ENCODE measurements around the gene TVP23A. TPM values are rescaled to one million over a fixed set of nuclear protein-coding genes. Genes with fewer than 3 reads are reported as not detected.
A peak's percentile ranks its signal among the peaks of the same experiment; 100 is the strongest.

The TVP23A gene
- polyA plus RNA-seq, 3 donors: 0.06 to 0.17 (median 0.08) TPM

DNA sequence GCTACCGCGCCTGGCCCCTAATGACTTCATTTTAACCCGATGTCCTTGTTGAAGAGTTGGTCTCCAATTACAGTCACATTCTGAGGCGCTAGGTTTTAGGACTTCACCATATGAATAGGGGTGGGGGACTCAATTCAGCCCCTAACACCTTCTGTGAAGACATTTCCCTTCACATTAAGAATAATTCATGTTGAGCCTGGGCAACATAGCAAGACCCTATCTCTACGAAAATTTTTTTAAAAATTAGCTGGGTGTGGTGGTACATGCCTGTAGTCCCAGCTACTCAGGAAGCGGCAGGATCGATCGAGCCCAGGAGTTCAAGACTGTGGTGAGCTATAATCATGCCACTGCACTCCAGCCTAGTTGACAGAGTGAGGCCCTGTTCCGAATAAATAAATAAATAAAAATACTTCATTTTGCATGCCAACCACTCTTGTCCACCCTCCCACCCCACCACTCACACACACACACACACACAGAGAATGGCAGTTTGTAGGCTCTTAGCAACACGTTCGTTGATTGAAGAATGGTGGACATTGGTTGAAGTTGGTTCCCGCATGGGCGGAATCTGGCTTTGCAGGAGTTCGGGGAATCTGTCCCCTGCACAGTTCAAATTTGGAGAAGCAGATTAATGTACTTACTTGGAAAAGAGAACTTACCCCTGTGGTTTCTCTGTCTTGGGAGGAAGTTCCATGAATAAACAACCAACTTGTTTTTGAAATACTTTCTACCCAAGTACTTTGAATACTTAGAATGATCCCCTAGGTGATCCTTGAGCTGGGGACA, 27.8 kb upstream of the TVP23A start:
- peak overlapping the region in 1 of 3 experiments; percentile 66 for H3K4me3 ChIP-seq (replicated peaks in 1 of 3; ENCODE audit: low read depth in 2 of 3, low read length in 3 of 3)
- H3K4me2 ChIP-seq (replicated peaks; ENCODE audit: extremely low read depth, low read length, poor library complexity, severe bottlenecking): peak overlapping the region; percentile 73
- peaks cover 85% of the 10 kb centered on the region for H3K4me1 Mint-ChIP-seq
- H3K9me3 ChIP-seq (replicated peaks in 1 of 2; ENCODE audit: control insufficient read depth in 1 of 2, insufficient read depth in 1 of 2, low read length in 2 of 2): no peaks in the 10 kb centered on the region
- H3K27me3 Mint-ChIP-seq (ENCODE audit: low read depth in 3 of 3): peaks cover 0 to 7% (median 1%) of the 10 kb centered on the region in 3 donors
- intact Hi-C loops (cut with micrococcal nuclease): loop anchor here in 1 of 2 donors (2.0 kb wide), 1 partner anchor 34 kb away; no protein-coding TSS in a partner anchor
- no peak overlapping the region for H2AFZ ChIP-seq (ENCODE audit: insufficient read depth, low read depth, low read length, poor library complexity, severe bottlenecking)
- no peaks in the 10 kb centered on the region for H3K79me2 ChIP-seq (ENCODE audit: insufficient read depth, low read length)
- H4K20me1 ChIP-seq (ENCODE audit: insufficient read depth, low read length): no peaks in the 10 kb centered on the region
- peak overlapping the region; percentile 72 to 86 for H3K27ac ChIP-seq (ENCODE audit: low read depth in 1 of 2, low read length in 2 of 2)
- H3K9ac ChIP-seq (ENCODE audit: insufficient read depth, low read length, poor library complexity, severe bottlenecking): peak overlapping the region; percentile 9
- no peaks in the 10 kb centered on the region for H3K36me3 Mint-ChIP-seq
- H3K36me3 ChIP-seq (replicated peaks in 1 of 2; ENCODE audit: control insufficient read depth in 1 of 2, insufficient read depth in 2 of 2, low read length in 2 of 2): no peaks in the 10 kb centered on the region
- peaks cover 77 to 84% of the 10 kb centered on the region in 2 donors for H3K4me1 ChIP-seq (ENCODE audit: control insufficient read depth in 1 of 2, insufficient read depth in 2 of 2, low read length in 2 of 2)
- peaks cover 0 to 1% (median 0%) of the 10 kb centered on the region in 7 donors for H3K9me3 Mint-ChIP-seq
- WGBS (ENCODE audit: insufficient coverage): 6% methylated on average over 3 of the region's 14 CpGs
- peak overlapping the region; percentile 82 to 96 (median 91) for H3K27ac Mint-ChIP-seq
- TF ChIP-seq, protein P1, sequence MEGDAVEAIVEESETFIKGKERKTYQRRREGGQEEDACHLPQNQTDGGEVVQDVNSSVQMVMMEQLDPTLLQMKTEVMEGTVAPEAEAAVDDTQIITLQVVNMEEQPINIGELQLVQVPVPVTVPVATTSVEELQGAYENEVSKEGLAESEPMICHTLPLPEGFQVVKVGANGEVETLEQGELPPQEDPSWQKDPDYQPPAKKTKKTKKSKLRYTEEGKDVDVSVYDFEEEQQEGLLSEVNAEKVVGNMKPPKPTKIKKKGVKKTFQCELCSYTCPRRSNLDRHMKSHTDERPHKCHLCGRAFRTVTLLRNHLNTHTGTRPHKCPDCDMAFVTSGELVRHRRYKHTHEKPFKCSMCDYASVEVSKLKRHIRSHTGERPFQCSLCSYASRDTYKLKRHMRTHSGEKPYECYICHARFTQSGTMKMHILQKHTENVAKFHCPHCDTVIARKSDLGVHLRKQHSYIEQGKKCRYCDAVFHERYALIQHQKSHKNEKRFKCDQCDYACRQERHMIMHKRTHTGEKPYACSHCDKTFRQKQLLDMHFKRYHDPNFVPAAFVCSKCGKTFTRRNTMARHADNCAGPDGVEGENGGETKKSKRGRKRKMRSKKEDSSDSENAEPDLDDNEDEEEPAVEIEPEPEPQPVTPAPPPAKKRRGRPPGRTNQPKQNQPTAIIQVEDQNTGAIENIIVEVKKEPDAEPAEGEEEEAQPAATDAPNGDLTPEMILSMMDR (IDR thresholded peaks at IDR 0.05): no peak
- peak overlapping the region; percentile 17 to 84 for H3K4me3 Mint-ChIP-seq
- H3K27me3 ChIP-seq (ENCODE audit: control insufficient read depth in 2 of 2, insufficient read depth in 2 of 2, low read length in 2 of 2): no peaks in the 10 kb centered on the region
- DNase-seq: peak; percentile 39 to 65 (median 58)

DNA sequence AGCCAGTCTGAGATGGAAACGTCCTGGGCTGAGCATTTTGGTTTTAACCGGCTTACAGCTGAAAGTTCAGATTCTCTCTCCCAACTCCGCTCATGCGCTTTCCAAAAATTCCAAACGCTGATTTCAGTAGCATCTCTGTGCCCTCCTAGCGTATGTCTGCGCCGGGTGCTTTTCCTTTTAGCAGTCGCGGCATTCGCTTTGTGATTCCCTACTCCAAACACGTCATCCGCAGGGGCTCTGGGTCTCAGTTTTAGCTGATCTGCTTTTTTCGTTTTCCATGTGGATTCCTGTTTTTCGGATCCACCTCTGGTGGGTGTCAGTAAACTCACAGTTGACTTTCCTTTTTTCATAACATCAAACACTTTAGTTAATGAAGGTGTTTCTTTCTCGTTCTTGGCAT, 22.1 kb upstream of the TVP23A start:
- peaks cover 29 to 35% of the 10 kb centered on the region in 2 donors for H3K4me1 ChIP-seq (ENCODE audit: control insufficient read depth in 1 of 2, insufficient read depth in 2 of 2, low read length in 2 of 2)
- no peak overlapping the region for H3K4me3 ChIP-seq (replicated peaks in 1 of 3; ENCODE audit: low read depth in 2 of 3, low read length in 3 of 3)
- Mint-ChIP-seq H3K36me3 (no peaks in the 10 kb centered on the region), H3K27ac (no peak overlapping the region), H3K9me3 (peaks cover 0 to 3% (median 0%) of the 10 kb centered on the region in 7 donors), H3K4me3 (no peak overlapping the region), H3K27me3 (ENCODE audit: low read depth in 3 of 3) (peaks cover 0 to 3% (median 0%) of the 10 kb centered on the region in 3 donors), H3K4me1 (peaks cover 36% of the 10 kb centered on the region)
- H3K9ac ChIP-seq (ENCODE audit: insufficient read depth, low read length, poor library complexity, severe bottlenecking): no peak overlapping the region
- no peaks in the 10 kb centered on the region for H3K36me3 ChIP-seq (replicated peaks in 1 of 2; ENCODE audit: control insufficient read depth in 1 of 2, insufficient read depth in 2 of 2, low read length in 2 of 2)
- no peaks in the 10 kb centered on the region for H3K9me3 ChIP-seq (replicated peaks in 1 of 2; ENCODE audit: control insufficient read depth in 1 of 2, insufficient read depth in 1 of 2, low read length in 2 of 2)
- no peaks in the 10 kb centered on the region for H3K79me2 ChIP-seq (ENCODE audit: insufficient read depth, low read length)
- H3K27me3 ChIP-seq (ENCODE audit: control insufficient read depth in 2 of 2, insufficient read depth in 2 of 2, low read length in 2 of 2): no peaks in the 10 kb centered on the region
- no peak overlapping the region for H2AFZ ChIP-seq (ENCODE audit: insufficient read depth, low read depth, low read length, poor library complexity, severe bottlenecking)
- H4K20me1 ChIP-seq (ENCODE audit: insufficient read depth, low read length): no peaks in the 10 kb centered on the region
- no peak overlapping the region for H3K4me2 ChIP-seq (replicated peaks; ENCODE audit: extremely low read depth, low read length, poor library complexity, severe bottlenecking)
- intact Hi-C loops (cut with micrococcal nuclease): loop anchor here in 1 of 2 donors (5.0 kb wide), 1 partner anchor 37 kb away; the partner anchor contains the start of gene CIITA
- H3K27ac ChIP-seq (ENCODE audit: low read depth in 1 of 2, low read length in 2 of 2): no peak overlapping the region
- 94% methylated on average over 13 of the region's 16 CpGs for WGBS (ENCODE audit: insufficient coverage)
- DNase-seq: no peak
- TF ChIP-seq, protein P1 (IDR thresholded peaks at IDR 0.05): no peak
